ENCODE results near the gene GATD1. TPM values are rescaled to one million over a fixed set of nuclear protein-coding genes. Genes with fewer than 3 reads are reported as not detected.

Gene GATD1
- total RNA-seq, 1 donor from 2014 or later: 51.9 TPM

DNA sequence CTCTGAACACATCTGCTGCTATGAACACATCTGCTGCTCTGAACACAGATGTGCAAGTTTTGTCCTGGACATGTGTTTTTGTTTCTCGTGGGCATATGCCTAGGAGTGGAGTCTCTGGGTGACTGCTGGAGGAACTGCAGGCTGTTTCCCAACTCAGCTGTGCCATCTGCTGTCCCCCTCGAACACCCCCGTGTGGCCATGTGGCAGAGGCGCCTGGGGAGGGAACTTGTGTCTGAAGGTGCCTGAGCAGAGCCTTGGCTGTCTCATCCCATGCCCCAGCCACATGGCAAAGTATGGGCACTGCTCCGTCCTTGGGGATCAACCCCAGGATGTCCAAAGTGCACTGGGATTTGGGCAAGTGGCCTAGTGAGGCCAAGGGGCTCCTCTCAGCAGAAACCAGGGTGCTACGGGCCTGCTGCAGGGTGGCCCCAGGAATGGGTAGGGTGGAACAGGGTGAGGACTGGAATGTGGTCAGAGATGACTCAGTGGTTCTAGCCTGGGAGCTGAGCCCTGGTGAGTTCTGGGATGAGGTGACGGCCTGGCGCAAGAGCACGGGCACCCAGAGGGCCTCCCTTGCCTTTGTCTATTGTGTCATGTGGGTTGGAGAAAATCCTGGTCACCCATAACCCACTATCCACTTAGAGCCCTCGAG is 14.7 kb downstream of the GATD1 start:
- Mint-ChIP-seq H3K27ac (ENCODE audit: unreplicated experiment) (peak overlapping the region; percentile 80), H3K36me3 (ENCODE audit: low read depth, unreplicated experiment) (peaks cover 12% of the 10 kb centered on the region), H3K27me3 (ENCODE audit: low read depth, unreplicated experiment) (no peaks in the 10 kb centered on the region), H3K9me3 (ENCODE audit: unreplicated experiment) (no peaks in the 10 kb centered on the region), H3K4me3 (ENCODE audit: unreplicated experiment) (no peak overlapping the region), H3K4me1 (ENCODE audit: low read depth, unreplicated experiment) (peaks cover 9% of the 10 kb centered on the region)
- Histone ChIP-seq H3K36me3 (ENCODE audit: insufficient read depth, low read length) (peaks cover 25% of the 10 kb centered on the region), H3K4me2 (ENCODE audit: low read length) (no peak overlapping the region), H3K9ac (ENCODE audit: low read length) (no peak overlapping the region), H3K4me1 (ENCODE audit: insufficient read depth, low read length) (peaks cover 7% of the 10 kb centered on the region), H4K20me1 (ENCODE audit: insufficient read depth, low read length) (peaks cover 56% of the 10 kb centered on the region), H3K79me2 (ENCODE audit: insufficient read depth, low read length) (peaks cover 2% of the 10 kb centered on the region), H3K27me3 (ENCODE audit: insufficient read depth, low read length) (no peaks in the 10 kb centered on the region), H3K4me3 (ENCODE audit: insufficient read depth, low read depth, low read length) (no peak overlapping the region), H2AFZ (ENCODE audit: low read depth, low read length) (no peak overlapping the region), H3K9me3 (ENCODE audit: insufficient read depth, low read depth, low read length) (no peaks in the 10 kb centered on the region), H3K27ac (ENCODE audit: low read depth, low read length) (no peak overlapping the region)
- no peak for TF ChIP-seq EZH2 (IDR thresholded peaks at IDR 0.05; ENCODE audit: insufficient read depth, low read length)
- TF ChIP-seq, protein P1, sequence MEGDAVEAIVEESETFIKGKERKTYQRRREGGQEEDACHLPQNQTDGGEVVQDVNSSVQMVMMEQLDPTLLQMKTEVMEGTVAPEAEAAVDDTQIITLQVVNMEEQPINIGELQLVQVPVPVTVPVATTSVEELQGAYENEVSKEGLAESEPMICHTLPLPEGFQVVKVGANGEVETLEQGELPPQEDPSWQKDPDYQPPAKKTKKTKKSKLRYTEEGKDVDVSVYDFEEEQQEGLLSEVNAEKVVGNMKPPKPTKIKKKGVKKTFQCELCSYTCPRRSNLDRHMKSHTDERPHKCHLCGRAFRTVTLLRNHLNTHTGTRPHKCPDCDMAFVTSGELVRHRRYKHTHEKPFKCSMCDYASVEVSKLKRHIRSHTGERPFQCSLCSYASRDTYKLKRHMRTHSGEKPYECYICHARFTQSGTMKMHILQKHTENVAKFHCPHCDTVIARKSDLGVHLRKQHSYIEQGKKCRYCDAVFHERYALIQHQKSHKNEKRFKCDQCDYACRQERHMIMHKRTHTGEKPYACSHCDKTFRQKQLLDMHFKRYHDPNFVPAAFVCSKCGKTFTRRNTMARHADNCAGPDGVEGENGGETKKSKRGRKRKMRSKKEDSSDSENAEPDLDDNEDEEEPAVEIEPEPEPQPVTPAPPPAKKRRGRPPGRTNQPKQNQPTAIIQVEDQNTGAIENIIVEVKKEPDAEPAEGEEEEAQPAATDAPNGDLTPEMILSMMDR (IDR thresholded peaks at IDR 0.05; ENCODE audit: insufficient read depth, low read depth, low read length): peak; percentile 8
- FAIRE-seq: no peak
- peak; percentile 68 for DNase-seq (ENCODE audit: low read depth)

DNA sequence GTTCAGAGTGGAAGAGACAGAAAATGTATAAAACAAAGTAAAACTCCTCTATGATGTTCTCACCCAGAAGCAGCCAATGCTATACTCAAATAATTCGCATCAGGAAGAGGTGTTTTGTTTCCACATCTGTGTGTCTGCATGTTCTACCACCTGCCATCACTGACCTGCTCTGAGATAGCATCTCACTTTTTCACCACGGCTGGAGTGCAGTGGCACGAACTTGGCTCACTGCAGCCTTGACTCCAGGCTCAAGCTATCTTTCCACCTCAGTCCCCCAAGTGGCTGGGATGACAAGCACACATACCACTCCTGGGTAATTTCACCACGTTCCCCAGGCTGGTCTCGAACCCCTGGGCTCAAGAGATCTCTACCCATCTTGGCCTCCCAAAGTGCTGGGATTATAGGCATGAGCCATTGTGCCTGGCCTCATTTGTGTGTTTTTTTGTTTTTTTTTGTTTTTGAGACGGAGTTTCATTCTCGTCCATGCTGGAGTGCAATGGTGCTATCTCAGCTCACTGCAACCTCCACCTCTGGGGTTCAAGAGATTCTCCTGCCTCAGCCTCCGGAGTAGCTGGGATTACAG is 15.7 kb downstream of the GATD1 start:
- Histone ChIP-seq H3K4me1 (ENCODE audit: insufficient read depth, low read length) (peaks cover 7% of the 10 kb centered on the region), H3K79me2 (ENCODE audit: insufficient read depth, low read length) (peaks cover 11% of the 10 kb centered on the region), H3K9ac (ENCODE audit: low read length) (no peak overlapping the region), H3K27me3 (ENCODE audit: insufficient read depth, low read length) (no peaks in the 10 kb centered on the region), H3K4me3 (ENCODE audit: insufficient read depth, low read depth, low read length) (no peak overlapping the region), H3K4me2 (ENCODE audit: low read length) (no peak overlapping the region), H3K9me3 (ENCODE audit: insufficient read depth, low read depth, low read length) (no peaks in the 10 kb centered on the region), H2AFZ (ENCODE audit: low read depth, low read length) (no peak overlapping the region), H3K36me3 (ENCODE audit: insufficient read depth, low read length) (peaks cover 28% of the 10 kb centered on the region), H4K20me1 (ENCODE audit: insufficient read depth, low read length) (peaks cover 53% of the 10 kb centered on the region), H3K27ac (ENCODE audit: low read depth, low read length) (no peak overlapping the region)
- Mint-ChIP-seq H3K36me3 (ENCODE audit: low read depth, unreplicated experiment) (peaks cover 11% of the 10 kb centered on the region), H3K4me1 (ENCODE audit: low read depth, unreplicated experiment) (peaks cover 6% of the 10 kb centered on the region), H3K9me3 (ENCODE audit: unreplicated experiment) (no peaks in the 10 kb centered on the region), H3K4me3 (ENCODE audit: unreplicated experiment) (no peak overlapping the region), H3K27me3 (ENCODE audit: low read depth, unreplicated experiment) (no peaks in the 10 kb centered on the region), H3K27ac (ENCODE audit: unreplicated experiment) (no peak overlapping the region)
- no peak for FAIRE-seq
- no peak for DNase-seq (ENCODE audit: low read depth)
- TF ChIP-seq, protein P1 (IDR thresholded peaks at IDR 0.05; ENCODE audit: insufficient read depth, low read depth, low read length): no peak
- TF ChIP-seq EZH2 (IDR thresholded peaks at IDR 0.05; ENCODE audit: insufficient read depth, low read length): no peak

DNA sequence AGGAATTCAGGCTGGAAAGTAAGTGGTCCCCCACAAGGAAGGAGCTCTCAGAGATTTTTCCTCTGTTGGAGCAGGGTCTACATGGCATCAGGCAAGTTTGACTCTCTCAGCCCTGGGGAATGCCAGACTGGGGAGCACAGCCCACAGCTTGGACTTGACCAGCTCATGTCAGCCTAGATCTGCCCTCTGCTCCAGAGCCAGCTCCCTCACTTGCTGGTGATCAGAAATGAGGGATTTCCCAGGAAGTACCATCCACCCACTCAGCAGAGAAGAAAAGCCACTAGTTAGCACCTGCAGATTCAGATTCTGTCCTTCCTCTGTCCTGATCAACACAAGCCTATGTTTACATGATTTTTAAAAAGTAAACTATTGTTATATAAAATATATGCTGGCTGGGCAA is 17.1 kb downstream of the GATD1 start:
- Mint-ChIP-seq H3K36me3 (ENCODE audit: low read depth, unreplicated experiment) (peaks cover 10% of the 10 kb centered on the region), H3K27me3 (ENCODE audit: low read depth, unreplicated experiment) (no peaks in the 10 kb centered on the region), H3K4me1 (ENCODE audit: low read depth, unreplicated experiment) (peaks cover 4% of the 10 kb centered on the region), H3K27ac (ENCODE audit: unreplicated experiment) (no peak overlapping the region), H3K4me3 (ENCODE audit: unreplicated experiment) (no peak overlapping the region), H3K9me3 (ENCODE audit: unreplicated experiment) (no peaks in the 10 kb centered on the region)
- Histone ChIP-seq H3K79me2 (ENCODE audit: insufficient read depth, low read length) (peaks cover 22% of the 10 kb centered on the region), H3K4me1 (ENCODE audit: insufficient read depth, low read length) (peaks cover 7% of the 10 kb centered on the region), H3K9me3 (ENCODE audit: insufficient read depth, low read depth, low read length) (no peaks in the 10 kb centered on the region), H3K36me3 (ENCODE audit: insufficient read depth, low read length) (peaks cover 26% of the 10 kb centered on the region), H3K4me3 (ENCODE audit: insufficient read depth, low read depth, low read length) (no peak overlapping the region), H3K27ac (ENCODE audit: low read depth, low read length) (no peak overlapping the region), H2AFZ (ENCODE audit: low read depth, low read length) (no peak overlapping the region), H3K9ac (ENCODE audit: low read length) (no peak overlapping the region), H4K20me1 (ENCODE audit: insufficient read depth, low read length) (peaks cover 51% of the 10 kb centered on the region), H3K27me3 (ENCODE audit: insufficient read depth, low read length) (no peaks in the 10 kb centered on the region), H3K4me2 (ENCODE audit: low read length) (no peak overlapping the region)
- FAIRE-seq (no peak), DNase-seq (ENCODE audit: low read depth) (no peak)
- TF ChIP-seq, protein P1 (IDR thresholded peaks at IDR 0.05; ENCODE audit: insufficient read depth, low read depth, low read length): no peak
- TF ChIP-seq EZH2 (IDR thresholded peaks at IDR 0.05; ENCODE audit: insufficient read depth, low read length): no peak
